Measurements from ENCODE around the gene IL11RA. TPM values are rescaled to one million over a fixed set of nuclear protein-coding genes. Genes with fewer than 3 reads are reported as not detected.

The IL11RA gene
- total and polyA plus RNA-seq, 9 of the 15 experiments (the other 6 are each of a cell fraction or from before 2014, with no cell fraction given): 0.11 to 5.8 (median 2.8) TPM

- peaks cover 9 to 20% of the 10 kb centered on the region in 2 experiments for H3K4me1 ChIP-seq (replicated peaks in 1 of 2; ENCODE audit: control insufficient read depth in 2 of 2, insufficient read depth in 2 of 2, low read length in 2 of 2)
- no peak overlapping the region for H3K4me2 ChIP-seq (ENCODE audit: insufficient read depth, low read length)
- in situ Hi-C loops (cut with MboI): no loop called here
- no peak overlapping the region for H3K27ac ChIP-seq (ENCODE audit: extremely low read depth, low read depth, low read length)
- CTCF ChIA-PET (ENCODE audit: low intra/inter-chr PET ratio): no interaction called here
- FAIRE-seq: no peak
- H3K27me3 ChIP-seq (ENCODE audit: control insufficient read depth in 2 of 2, insufficient read depth in 2 of 2, low read length in 2 of 2): no peaks in the 10 kb centered on the region
- H2AFZ ChIP-seq (ENCODE audit: low read depth, low read length): no peak overlapping the region
- no peaks in the 10 kb centered on the region for H3K36me3 ChIP-seq (ENCODE audit: control insufficient read depth, insufficient read depth, low read length)
- H3K4me3 ChIP-seq: no peak overlapping the region
- no peaks in the 10 kb centered on the region for H4K20me1 ChIP-seq (replicated peaks; ENCODE audit: control insufficient read depth, insufficient read depth, low read length)
- no peak for ATAC-seq
- peaks cover 2% of the 10 kb centered on the region for H3K9me1 ChIP-seq (ENCODE audit: control insufficient read depth, insufficient read depth, low read length)
- H3K79me2 ChIP-seq (ENCODE audit: control insufficient read depth, insufficient read depth, low read length): no peaks in the 10 kb centered on the region
- POLR2A ChIA-PET: no interaction called here
- WGBS (ENCODE audit: insufficient coverage, low coverage, missing lambda C conversion rate): 79% methylated on average over 13 of the region's 14 CpGs
- BruUV-seq (replicated peaks): no TSS peak
- intact Hi-C loops (cut with micrococcal nuclease): no loop called here
- no peak for TF ChIP-seq ETS2 (tag; IDR thresholded peaks at IDR 0.05; ENCODE audit: borderline replicate concordance, poor library complexity, severe bottlenecking)
- TF ChIP-seq VEZF1 (CRISPR knock-in tag; IDR thresholded peaks at IDR 0.05): no peak
- TF ChIP-seq STAG1 (CRISPR knock-in tag; IDR thresholded peaks at IDR 0.05; ENCODE audit: borderline replicate concordance): no peak
- TF ChIP-seq PRDM10 (IDR thresholded peaks at IDR 0.05; ENCODE audit: partially characterized antibody): no peak
- no peak for TF ChIP-seq CHAMP1 (IDR thresholded peaks at IDR 0.05)
- no peaks in the 10 kb centered on the region for H3K9me3 ChIP-seq (replicated peaks; ENCODE audit: control insufficient read depth, insufficient read depth, low read depth, low read length)
- H3K9ac ChIP-seq (ENCODE audit: insufficient read depth in 1 of 2, low read depth in 2 of 2, low read length in 2 of 2): no peak overlapping the region
- DNase-seq (ENCODE audit: extremely low read depth in 1 of 4, low spot score in 3 of 4): no peak
Observed at GRCh38 chr9:34658461-34658860, 6.5 kb downstream of the IL11RA start.
